ENCODE data around the gene MISP3. TPM values are rescaled to one million over a fixed set of nuclear protein-coding genes. Genes with fewer than 3 reads are reported as not detected.

MISP3 gene
- total and polyA plus RNA-seq, 2 experiments from 2014 or later: 1.9 to 2.4 TPM

- peaks cover 20% of the 10 kb centered on the region for H3K36me3 Mint-ChIP-seq (ENCODE audit: low read depth)
- H4K20me1 ChIP-seq (replicated peaks; ENCODE audit: insufficient read depth): no peaks in the 10 kb centered on the region; the same call in 1 of the 2 replicates
- peaks cover 7% of the 10 kb centered on the region; the same call in 2 of the 3 replicates for H3K4me1 Mint-ChIP-seq
- H3K4me3 ChIP-seq: no peak overlapping the region
- H3K4me3 Mint-ChIP-seq: no peak overlapping the region
- peak; percentile 62 for ATAC-seq
- peak; percentile 41 to 73 for TF ChIP-seq CTCF (conservative IDR thresholded peaks at IDR 0.05; ENCODE audit: low read depth in 2 of 2)
- no peak for TF ChIP-seq STAT1 (IDR thresholded peaks at IDR 0.05; ENCODE audit: unreplicated experiment)
- no peak overlapping the region for H2AFZ ChIP-seq
- 0 out of 2 replicates have a peak, but pooled peaks cover 24% of the 10 kb centered on the region for H3F3A ChIP-seq (replicated peaks; ENCODE audit: low read depth)
- H3K9me2 ChIP-seq (ENCODE audit: insufficient read depth): no peaks in the 10 kb centered on the region
- no peak overlapping the region for H3K27ac ChIP-seq (ENCODE audit: low read depth)
- peaks cover 15% of the 10 kb centered on the region for H3K9me3 Mint-ChIP-seq
- H3K36me3 ChIP-seq (ENCODE audit: insufficient read depth): no peaks in the 10 kb centered on the region
- 0 out of 2 replicates have a peak overlapping the region, but pooled peaks have one; percentile 10 for H3K27ac Mint-ChIP-seq
- no peaks in the 10 kb centered on the region for H3K27me3 ChIP-seq (ENCODE audit: insufficient read depth)
- no peaks in the 10 kb centered on the region for H3K79me2 ChIP-seq (replicated peaks; ENCODE audit: insufficient read depth)
- peaks cover 3% of the 10 kb centered on the region for H3K4me1 ChIP-seq (ENCODE audit: insufficient read depth)
- peaks cover 17% of the 10 kb centered on the region for H3K27me3 Mint-ChIP-seq (ENCODE audit: insufficient read depth, low read depth, poor library complexity)
- peak; percentile 61 for DNase-seq (ENCODE audit: low spot score)
- H3K4me2 ChIP-seq: no peak overlapping the region
Observed at GRCh38 chr19:14096272-14096992, 23.8 kb downstream of the MISP3 start.

- ATAC-seq: peak; percentile 86
- no peak overlapping the region for H3K4me3 Mint-ChIP-seq
- no peak overlapping the region for H2AFZ ChIP-seq
- no peak for TF ChIP-seq POLR2AphosphoS5 (IDR thresholded peaks at IDR 0.05; ENCODE audit: low read depth)
- peak; percentile 48 to 73 for TF ChIP-seq CTCF (conservative IDR thresholded peaks at IDR 0.05; ENCODE audit: low read depth in 2 of 2)
- peaks cover 8% of the 10 kb centered on the region for H3K27me3 Mint-ChIP-seq (ENCODE audit: insufficient read depth, low read depth, poor library complexity)
- no peaks in the 10 kb centered on the region for H3K4me1 Mint-ChIP-seq
- 0 out of 2 replicates have a peak, but pooled peaks cover 17% of the 10 kb centered on the region for H3F3A ChIP-seq (replicated peaks; ENCODE audit: low read depth)
- no peaks in the 10 kb centered on the region for H3K27me3 ChIP-seq (ENCODE audit: insufficient read depth)
- no peaks in the 10 kb centered on the region for H3K4me1 ChIP-seq (ENCODE audit: insufficient read depth)
- no peaks in the 10 kb centered on the region for H3K9me2 ChIP-seq (ENCODE audit: insufficient read depth)
- DNase-seq (ENCODE audit: low spot score): peak; percentile 72
- H3K79me2 ChIP-seq (replicated peaks; ENCODE audit: insufficient read depth): no peaks in the 10 kb centered on the region
- no peak overlapping the region for H3K27ac ChIP-seq (ENCODE audit: low read depth)
- H3K36me3 Mint-ChIP-seq (ENCODE audit: low read depth): peaks cover 20% of the 10 kb centered on the region; the same call in 2 of the 3 replicates
- no peak overlapping the region for H3K4me3 ChIP-seq
- no peak overlapping the region for H3K4me2 ChIP-seq
- no peaks in the 10 kb centered on the region; the same call in 1 of the 2 replicates for H4K20me1 ChIP-seq (replicated peaks; ENCODE audit: insufficient read depth)
- peaks cover 15% of the 10 kb centered on the region for H3K9me3 Mint-ChIP-seq
- no peaks in the 10 kb centered on the region for H3K36me3 ChIP-seq (ENCODE audit: insufficient read depth)
- no peak overlapping the region for H3K27ac Mint-ChIP-seq
Observed at GRCh38 chr19:14097532-14098151, 25.1 kb downstream of the MISP3 start.

All from GM23338 (cell line).